CD4-positive, alpha-beta T cell (primary cell): Measurements from ENCODE around the gene RRAS. TPM values are rescaled to one million over a fixed set of nuclear protein-coding genes. Genes with fewer than 3 reads are reported as not detected.
A peak's percentile ranks its signal among the peaks of the same experiment; 100 is the strongest.

Source experiments
- ATAC-seq: fragments of 200-7000 bp; cut with Tn5 transposase; one replicate; pipeline ENCODE4 v1.10.0; 2022; ENCODE audit warnings: mild to moderate bottlenecking; ENCODE audit not compliant: poor library complexity
- CTCF ChIA-PET: fragments of 350-600 bp; sonication (Branson Sonifier 250); formaldehyde crosslinking; loops from one replicate; lab custom pipeline; 2021; ENCODE audit warnings: antibody characterized with exemption, inconsistent platforms; lab: Charles Lee
- POLR2A ChIA-PET: fragments of 350-600 bp; sonication (Branson Sonifier 250); formaldehyde crosslinking; loops from one replicate; lab custom pipeline; 2021; ENCODE audit warnings: antibody characterized with exemption, inconsistent platforms; lab: Charles Lee
- DNase-seq, 14 experiments: peaks; one replicate each; pipeline ENCODE4 v3.0.0-alpha.2; 2013 to 2020; ENCODE audit warnings: mixed read lengths in 2 of 14
- H3K27ac ChIP-seq, 2 donors: one replicate each; pipeline versions ENCODE4 v1.5.1 to v1.7.0; 2013; ENCODE audit warnings: low read length in 2 of 2, low read depth in 1 of 2, mild to moderate bottlenecking in 1 of 2
- H3K27me3 ChIP-seq, 2 experiments: 1 replicate in 1 of 2; 2 replicates in 1 of 2; pipeline versions ENCODE4 v1.6.1 to v1.7.0; 2013; ENCODE audit warnings: low read length in 2 of 2, control low read depth in 1 of 2, mild to moderate bottlenecking in 1 of 2, moderate library complexity in 1 of 2; ENCODE audit not compliant: insufficient read depth in 2 of 2, control insufficient read depth in 1 of 2
- H3K36me3 ChIP-seq: one replicate; pipeline ENCODE4 v1.6.1; 2013; ENCODE audit warnings: low read length, control low read depth; ENCODE audit not compliant: insufficient read depth
- H3K4me1 ChIP-seq: one replicate; pipeline ENCODE4 v1.6.1; 2013; ENCODE audit warnings: low read length, control low read depth; ENCODE audit not compliant: insufficient read depth
- H3K4me3 ChIP-seq: one replicate; pipeline ENCODE4 v1.5.1; 2013; ENCODE audit warnings: mild to moderate bottlenecking, low read length, moderate library complexity
- H3K9me3 ChIP-seq, 2 experiments: 1 replicate in 1 of 2; 2 replicates in 1 of 2; pipeline versions ENCODE4 v1.6.1 to v1.7.0; 2013; ENCODE audit warnings: low read length in 2 of 2, mild to moderate bottlenecking in 2 of 2, control low read depth in 1 of 2, moderate library complexity in 1 of 2; ENCODE audit not compliant: control insufficient read depth in 1 of 2, insufficient read depth in 1 of 2
- H3K27ac Mint-ChIP-seq: one replicate; pipeline ENCODE4 v1.8.0; 2020; ENCODE audit warnings: mixed read lengths
- H3K27me3 Mint-ChIP-seq: one replicate; pipeline ENCODE4 v1.8.0; 2021; ENCODE audit warnings: mixed read lengths
- H3K36me3 Mint-ChIP-seq: one replicate; pipeline ENCODE4 v1.8.0; 2021; ENCODE audit warnings: low read depth, mixed read lengths
- H3K4me1 Mint-ChIP-seq: one replicate; pipeline ENCODE4 v1.8.0; 2021; ENCODE audit warnings: low read depth, mixed read lengths
- H3K4me3 Mint-ChIP-seq: one replicate; pipeline ENCODE4 v1.8.0; 2020; ENCODE audit warnings: mild to moderate bottlenecking, mixed read lengths
- H3K9me3 Mint-ChIP-seq: one replicate; pipeline ENCODE4 v1.8.0; 2020; ENCODE audit warnings: mixed read lengths
- intact Hi-C, 2 experiments: fragments of 100-400 bp; cut with DNase I in 1 of 2; cut with micrococcal nuclease in 1 of 2; formaldehyde crosslinking; loops; one replicate each; pipeline versions ENCODE4 v1.15.1 to v1.9.0; 2023 to 2025; cut with DNase I, micrococcal nuclease
- total RNA-seq, 174 experiments: library from RNA in 2 of 174; stranded (reverse) in 2 of 174; gene quantifications; one replicate each; pipeline ENCODE4 v1.2.3 and lab custom pipeline; 2021 to 2026
- TF ChIP-seq, protein P1 (sequence below): fragments of 200-600 bp; IDR thresholded peaks from one replicate; pipeline ENCODE4 v1.8.0; 2022; ENCODE audit warnings: antibody characterized with exemption, mild to moderate bottlenecking

Gene RRAS
- total RNA-seq, 2 experiments from 2014 or later, result 4.2 to 4.7 TPM

- ChIA-PET POLR2A (interaction anchor here (1.5 to 2.5 kb wide), 4 partner anchors 8 to 45 kb away, joined by 3 to 11 read pairs (median 10); partner anchors contain the start of genes PRMT1 and RRAS), CTCF (no interaction called here)
- intact Hi-C loops, result no loop called here
- no peak overlapping the region for H3K4me3 Mint-ChIP-seq
- no peaks in the 10 kb centered on the region for H3K27me3 ChIP-seq
- no peaks in the 10 kb centered on the region for H3K27me3 Mint-ChIP-seq
- no peak overlapping the region for H3K4me3 ChIP-seq
- H3K9me3 ChIP-seq, result no peaks in the 10 kb centered on the region
- TF ChIP-seq, protein P1, sequence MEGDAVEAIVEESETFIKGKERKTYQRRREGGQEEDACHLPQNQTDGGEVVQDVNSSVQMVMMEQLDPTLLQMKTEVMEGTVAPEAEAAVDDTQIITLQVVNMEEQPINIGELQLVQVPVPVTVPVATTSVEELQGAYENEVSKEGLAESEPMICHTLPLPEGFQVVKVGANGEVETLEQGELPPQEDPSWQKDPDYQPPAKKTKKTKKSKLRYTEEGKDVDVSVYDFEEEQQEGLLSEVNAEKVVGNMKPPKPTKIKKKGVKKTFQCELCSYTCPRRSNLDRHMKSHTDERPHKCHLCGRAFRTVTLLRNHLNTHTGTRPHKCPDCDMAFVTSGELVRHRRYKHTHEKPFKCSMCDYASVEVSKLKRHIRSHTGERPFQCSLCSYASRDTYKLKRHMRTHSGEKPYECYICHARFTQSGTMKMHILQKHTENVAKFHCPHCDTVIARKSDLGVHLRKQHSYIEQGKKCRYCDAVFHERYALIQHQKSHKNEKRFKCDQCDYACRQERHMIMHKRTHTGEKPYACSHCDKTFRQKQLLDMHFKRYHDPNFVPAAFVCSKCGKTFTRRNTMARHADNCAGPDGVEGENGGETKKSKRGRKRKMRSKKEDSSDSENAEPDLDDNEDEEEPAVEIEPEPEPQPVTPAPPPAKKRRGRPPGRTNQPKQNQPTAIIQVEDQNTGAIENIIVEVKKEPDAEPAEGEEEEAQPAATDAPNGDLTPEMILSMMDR, result no peak
- no peaks in the 10 kb centered on the region for H3K4me1 ChIP-seq
- H3K9me3 Mint-ChIP-seq, result no peaks in the 10 kb centered on the region
- no peak overlapping the region for H3K27ac ChIP-seq
- H3K4me1 Mint-ChIP-seq, result no peaks in the 10 kb centered on the region
- peaks cover 12% of the 10 kb centered on the region for H3K36me3 Mint-ChIP-seq
- no peak overlapping the region for H3K27ac Mint-ChIP-seq
- DNase-seq (no peak), ATAC-seq (no peak)
- H3K36me3 ChIP-seq, result peaks cover 5% of the 10 kb centered on the region
Observed at GRCh38 chr19:49631610-49632192, 8.2 kb downstream of the RRAS start.

DNA sequence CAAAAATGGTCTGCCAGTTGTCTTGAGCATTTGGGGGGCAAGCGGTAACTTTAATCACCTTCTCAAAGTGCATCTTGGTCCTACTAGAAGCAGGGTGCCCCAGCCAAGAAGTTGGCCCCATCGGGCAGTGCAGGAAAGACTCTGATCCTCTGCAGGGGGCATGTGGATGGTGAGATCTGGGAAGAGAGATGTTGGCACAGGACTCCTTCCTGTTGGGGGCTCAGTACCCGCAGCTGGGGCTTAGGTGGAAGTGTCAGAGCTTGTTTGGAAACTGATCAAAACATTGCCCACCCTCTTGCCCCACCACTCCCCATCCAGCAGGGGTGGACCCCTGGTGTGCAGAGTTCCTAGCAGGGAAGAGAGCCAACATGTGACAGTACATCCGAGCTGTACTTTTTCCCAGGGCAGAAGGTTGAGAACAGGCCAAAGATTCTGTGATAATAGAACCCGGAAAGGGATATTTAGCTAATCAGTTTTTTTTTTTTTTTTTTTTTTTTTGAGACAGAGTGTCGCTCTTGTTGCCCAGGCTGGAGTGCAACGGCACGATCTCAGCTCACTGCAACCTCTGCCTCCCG, 8.8 kb downstream of the RRAS start:
- peaks cover 12% of the 10 kb centered on the region for H3K36me3 Mint-ChIP-seq
- Histone ChIP-seq H3K9me3 (no peaks in the 10 kb centered on the region), H3K27ac (no peak overlapping the region), H3K36me3 (peaks cover 5% of the 10 kb centered on the region), H3K27me3 (no peaks in the 10 kb centered on the region), H3K4me1 (no peaks in the 10 kb centered on the region), H3K4me3 (no peak overlapping the region)
- DNase-seq (no peak), ATAC-seq (no peak)
- peak overlapping the region; percentile 61 for H3K27ac Mint-ChIP-seq
- H3K4me3 Mint-ChIP-seq, result no peak overlapping the region
- ChIA-PET POLR2A (interaction anchor here (1.1 to 2.5 kb wide), 4 partner anchors 9 to 46 kb away, joined by 3 to 11 read pairs (median 7); partner anchors contain the start of genes PRMT1, PRR12 and RRAS), CTCF (interaction anchor here (0.7 kb wide), 1 partner anchor 575 kb away, joined by 3 read pairs; no protein-coding TSS in a partner anchor)
- no peaks in the 10 kb centered on the region for H3K9me3 Mint-ChIP-seq
- TF ChIP-seq, protein P1, result no peak
- intact Hi-C loops, result no loop called here
- H3K4me1 Mint-ChIP-seq, result no peaks in the 10 kb centered on the region
- H3K27me3 Mint-ChIP-seq, result no peaks in the 10 kb centered on the region

DNA sequence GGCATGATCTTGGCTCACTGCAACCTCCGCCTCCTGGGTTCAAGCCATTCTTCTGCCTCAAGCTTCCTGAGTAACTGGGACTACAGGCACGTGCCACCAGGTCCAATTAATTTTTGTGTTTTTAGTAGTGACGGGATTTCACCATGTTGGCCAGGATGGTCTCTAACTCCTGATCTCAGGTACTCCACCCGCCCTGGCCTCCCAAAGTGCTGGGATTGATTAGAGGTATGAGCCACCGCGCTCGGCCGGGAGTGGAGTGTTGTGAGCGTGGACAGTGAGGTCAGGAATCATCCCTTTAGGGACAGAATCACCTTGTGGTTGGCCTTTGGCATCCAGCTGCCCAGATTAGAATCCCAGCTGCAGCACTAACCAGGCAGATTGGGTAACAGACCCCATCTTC, 10.3 kb downstream of the RRAS start:
- no peaks in the 10 kb centered on the region for H3K27me3 ChIP-seq
- CTCF ChIA-PET, result no interaction called here
- Mint-ChIP-seq H3K27me3 (no peaks in the 10 kb centered on the region), H3K4me3 (no peak overlapping the region), H3K27ac (no peak overlapping the region), H3K4me1 (no peaks in the 10 kb centered on the region), H3K36me3 (peaks cover 16% of the 10 kb centered on the region), H3K9me3 (no peaks in the 10 kb centered on the region)
- TF ChIP-seq, protein P1, result no peak
- POLR2A ChIA-PET, result interaction anchor here (2.5 kb wide), 1 partner anchor 10 kb away, joined by 11 read pairs; the partner anchor contains the start of gene RRAS
- intact Hi-C loops, result no loop called here
- no peaks in the 10 kb centered on the region for H3K4me1 ChIP-seq
- no peak overlapping the region for H3K4me3 ChIP-seq
- H3K36me3 ChIP-seq, result peaks cover 13% of the 10 kb centered on the region
- ATAC-seq (no peak), DNase-seq (no peak)
- no peaks in the 10 kb centered on the region for H3K9me3 ChIP-seq
- no peak overlapping the region for H3K27ac ChIP-seq
